OCI-LY3 (cell line): ENCODE measurements around the gene FUT4.

Experiments used
- H2AFZ ChIP-seq: fragments of 200-600, 300-600 bp; shearing (Covaris generic); 2 replicates; pipeline ENCODE4 v1.6.0; 2014; ENCODE audit warnings: antibody characterized with exemption, low read depth, low read length
- H3K27ac ChIP-seq: fragments of 200-600, 300-600 bp; sonication (generic); 2 replicates; pipeline ENCODE4 v1.5.1; 2014; ENCODE audit warnings: mild to moderate bottlenecking, low read length, moderate library complexity, mixed read lengths
- H3K27me3 ChIP-seq: fragments of 200-600, 300-600 bp; sonication (generic); 2 replicates; pipeline ENCODE4 v1.6.1; 2014; ENCODE audit warnings: low read depth, low read length, mixed read lengths
- H3K36me3 ChIP-seq: fragments of 200-600, 300-600 bp; sonication (generic); replicated peaks from 2 replicates; pipeline ENCODE3; 2014; ENCODE audit warnings: low read depth, low read length, mixed read lengths
- H3K4me1 ChIP-seq: fragments of 300-600, 200-600 bp; sonication (generic); 2 replicates; pipeline ENCODE4 v1.6.1; 2014; ENCODE audit warnings: low read length, mixed read lengths
- H3K4me2 ChIP-seq: fragments of 200-600, 300-600 bp; sonication (generic); 2 replicates; pipeline ENCODE4 v1.6.1; 2014; ENCODE audit warnings: low read length, mixed read lengths
- H3K4me3 ChIP-seq: fragments of 300-600, 200-600 bp; sonication (generic); 2 replicates; pipeline ENCODE4 v1.5.1; 2014; ENCODE audit warnings: antibody characterized with exemption, mild to moderate bottlenecking, low read length, moderate library complexity
- H3K79me2 ChIP-seq: fragments of 300-600, 200-600 bp; shearing (Covaris generic); 2 replicates; pipeline ENCODE4 v1.6.1; 2014; ENCODE audit warnings: mild to moderate bottlenecking, low read length, mixed read lengths
- H3K9ac ChIP-seq: fragments of 300-600, 200-600 bp; shearing (Covaris generic); 2 replicates; pipeline ENCODE4 v1.6.0; 2014; ENCODE audit warnings: mild to moderate bottlenecking, low read length, moderate library complexity
- H3K9me3 ChIP-seq: fragments of 200-600, 300-600 bp; shearing (Covaris generic); 2 replicates; pipeline ENCODE4 v1.6.1; 2014; ENCODE audit warnings: low read length, mixed read lengths; ENCODE audit not compliant: insufficient read depth
- H4K20me1 ChIP-seq: fragments of 200-600, 300-600 bp; sonication (generic); 2 replicates; pipeline ENCODE4 v1.6.1; 2016; ENCODE audit warnings: low read length, mixed read lengths; ENCODE audit not compliant: insufficient read depth
- CTCF ChIP-seq: fragments of 200-600, 300-600 bp; sonication (generic); IDR thresholded peaks from 2 replicates; pipeline ENCODE4 v1.5.1; 2014; ENCODE audit warnings: antibody characterized with exemption, low read length, low read depth
- EZH2phosphoT487 ChIP-seq: fragments of 200-600 bp; shearing (Covaris generic); IDR thresholded peaks from 2 replicates; pipeline ENCODE4 v1.6.1; 2018; ENCODE audit warnings: antibody characterized with exemption, mixed run types, low read depth

FUT4 gene

GRCh38 chr11:94518300-94518699 is 25.4 kb upstream of the FUT4 start:
- H3K79me2 ChIP-seq: no peaks in the 10 kb centered on the region
- H4K20me1 ChIP-seq: no peaks in the 10 kb centered on the region
- H3K27ac ChIP-seq: no peak overlapping the region
- no peak overlapping the region for H3K4me3 ChIP-seq
- H3K4me1 ChIP-seq: no peaks in the 10 kb centered on the region; the same call in 1 of the 2 replicates
- no peaks in the 10 kb centered on the region for H3K9me3 ChIP-seq
- no peak overlapping the region for H3K9ac ChIP-seq
- H3K4me2 ChIP-seq: no peak overlapping the region
- no peaks in the 10 kb centered on the region for H3K36me3 ChIP-seq
- TF ChIP-seq CTCF (no peak), EZH2phosphoT487 (no peak)
- no peak overlapping the region for H2AFZ ChIP-seq
- H3K27me3 ChIP-seq: peaks cover 13% of the 10 kb centered on the region

DNA sequence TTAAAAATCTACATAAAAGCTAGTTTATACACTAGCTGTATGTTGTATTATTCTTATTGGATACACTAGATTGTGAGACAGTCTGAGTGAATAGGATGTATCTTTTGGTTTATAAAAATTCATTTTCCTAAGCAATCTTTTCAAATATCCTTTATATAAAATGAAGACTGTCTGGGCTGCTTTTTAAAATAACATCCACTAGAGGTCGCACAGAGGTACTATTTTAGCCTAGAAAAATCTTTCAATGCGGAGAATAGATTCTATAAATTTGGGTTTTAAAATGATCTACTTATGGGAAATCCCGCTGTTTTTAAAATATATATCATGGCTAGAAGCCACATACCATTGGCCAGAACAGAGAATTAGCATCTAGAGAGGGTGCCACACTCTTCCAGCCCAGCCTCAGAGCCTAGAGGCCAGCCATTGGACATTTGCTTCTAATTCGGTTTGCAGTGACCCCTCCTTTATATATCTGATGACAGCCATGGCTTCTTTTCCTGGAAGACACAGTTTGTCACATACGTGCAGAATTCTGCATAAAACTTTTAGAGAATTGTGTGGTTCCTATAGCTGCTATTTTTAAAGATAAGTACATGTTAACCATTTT is 24.1 kb upstream of the FUT4 start:
- H3K27me3 ChIP-seq: peaks cover 16% of the 10 kb centered on the region
- peak overlapping the region; percentile 43 for H3K4me2 ChIP-seq
- no peak overlapping the region for H3K9ac ChIP-seq
- H3K27ac ChIP-seq: no peak overlapping the region
- no peaks in the 10 kb centered on the region for H3K9me3 ChIP-seq
- no peak overlapping the region for H3K4me3 ChIP-seq
- TF ChIP-seq CTCF: peak; percentile 88
- no peak for TF ChIP-seq EZH2phosphoT487
- H3K36me3 ChIP-seq: no peaks in the 10 kb centered on the region
- no peak overlapping the region for H2AFZ ChIP-seq
- H3K79me2 ChIP-seq: no peaks in the 10 kb centered on the region
- no peaks in the 10 kb centered on the region for H4K20me1 ChIP-seq
- no peaks in the 10 kb centered on the region; the same call in 1 of the 2 replicates for H3K4me1 ChIP-seq

DNA sequence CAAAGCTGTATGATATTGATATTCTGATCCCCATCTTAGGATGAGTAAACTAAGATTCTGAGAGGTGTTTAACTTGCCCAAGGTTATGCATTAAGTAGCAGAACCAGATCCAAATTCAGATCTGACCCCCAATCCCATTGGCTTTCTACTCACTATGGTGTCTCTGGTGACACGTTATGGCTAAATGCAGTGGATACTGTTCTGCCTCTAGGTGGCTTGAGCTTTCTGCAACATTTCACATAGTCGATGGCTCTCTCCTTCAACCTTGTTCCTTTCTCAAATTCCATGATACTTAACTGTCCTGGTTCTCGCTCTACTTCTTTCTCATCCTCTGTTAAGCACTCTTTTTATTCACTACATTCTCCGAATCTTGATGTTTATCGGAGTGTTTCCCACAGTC is 22.0 kb upstream of the FUT4 start:
- TF ChIP-seq CTCF (peak; percentile 48), EZH2phosphoT487 (no peak)
- Histone ChIP-seq H3K27me3 (peaks cover 23% of the 10 kb centered on the region), H3K79me2 (no peaks in the 10 kb centered on the region), H3K4me3 (no peak overlapping the region), H3K9ac (no peak overlapping the region), H3K27ac (no peak overlapping the region), H3K4me2 (no peak overlapping the region), H3K36me3 (no peaks in the 10 kb centered on the region), H3K9me3 (no peaks in the 10 kb centered on the region), H4K20me1 (no peaks in the 10 kb centered on the region), H3K4me1 (no peaks in the 10 kb centered on the region; the same call in 1 of the 2 replicates), H2AFZ (peak overlapping the region; percentile 2; the same call in 1 of the 2 replicates)

DNA sequence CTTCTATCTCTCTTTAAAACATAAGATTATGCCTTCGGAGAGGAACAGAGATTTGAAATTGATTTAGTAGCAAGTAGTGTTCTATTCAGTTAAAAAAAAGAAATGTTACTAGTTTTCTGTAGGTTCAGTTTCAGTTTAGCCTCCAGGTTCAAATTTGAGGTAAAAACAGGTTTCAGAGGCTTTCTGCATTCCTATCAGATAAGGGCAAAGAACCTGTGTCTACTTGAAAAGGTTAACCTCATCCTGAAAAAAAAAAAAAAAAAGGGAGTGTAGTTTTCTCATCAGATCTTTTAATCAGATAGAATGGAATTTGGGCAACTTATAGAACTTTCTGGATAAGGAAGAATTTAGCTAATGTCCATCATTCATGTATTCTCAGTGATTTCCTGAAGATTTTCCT is 19.4 kb upstream of the FUT4 start:
- Histone ChIP-seq H3K9me3 (no peaks in the 10 kb centered on the region), H3K27ac (no peak overlapping the region), H3K4me3 (no peak overlapping the region), H3K4me2 (no peak overlapping the region), H3K79me2 (no peaks in the 10 kb centered on the region), H4K20me1 (no peaks in the 10 kb centered on the region), H3K27me3 (peaks cover 28% of the 10 kb centered on the region), H2AFZ (no peak overlapping the region), H3K9ac (no peak overlapping the region), H3K36me3 (no peaks in the 10 kb centered on the region), H3K4me1 (no peaks in the 10 kb centered on the region; the same call in 1 of the 2 replicates)
- TF ChIP-seq CTCF: no peak
- TF ChIP-seq EZH2phosphoT487: no peak
